Neuron (in vitro differentiated cells): ENCODE results near the gene CITED2.
A peak's percentile ranks its signal among the peaks of the same experiment; 100 is the strongest.
"Not testable (repeated sequence)": the region's sequence is repeated elsewhere in the genome, so short reads cannot be mapped to it uniquely, and the experiment has no call there.

Experiments used
- H2AFZ ChIP-seq: one replicate; pipeline ENCODE4 v1.6.1; 2013; ENCODE audit warnings: low read depth, mild to moderate bottlenecking, inconsistent platforms, low read length, moderate library complexity
- H3K27me3 ChIP-seq: one replicate; pipeline ENCODE4 v1.6.1; 2013; ENCODE audit warnings: low read length; ENCODE audit not compliant: insufficient read depth
- H3K36me3 ChIP-seq: one replicate; pipeline ENCODE4 v1.6.1; 2013; ENCODE audit warnings: low read length; ENCODE audit not compliant: insufficient read depth
- H3K4me1 ChIP-seq: one replicate; pipeline ENCODE4 v1.6.1; 2013; ENCODE audit warnings: low read length; ENCODE audit not compliant: insufficient read depth
- H3K4me3 ChIP-seq: 2 replicates; pipeline ENCODE4 v1.5.1; 2013; ENCODE audit warnings: mild to moderate bottlenecking, low read length, moderate library complexity
- H3K9me3 ChIP-seq: one replicate; pipeline ENCODE4 v1.6.1; 2013; ENCODE audit warnings: low read length

CITED2 gene, protein sequence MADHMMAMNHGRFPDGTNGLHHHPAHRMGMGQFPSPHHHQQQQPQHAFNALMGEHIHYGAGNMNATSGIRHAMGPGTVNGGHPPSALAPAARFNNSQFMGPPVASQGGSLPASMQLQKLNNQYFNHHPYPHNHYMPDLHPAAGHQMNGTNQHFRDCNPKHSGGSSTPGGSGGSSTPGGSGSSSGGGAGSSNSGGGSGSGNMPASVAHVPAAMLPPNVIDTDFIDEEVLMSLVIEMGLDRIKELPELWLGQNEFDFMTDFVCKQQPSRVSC

DNA sequence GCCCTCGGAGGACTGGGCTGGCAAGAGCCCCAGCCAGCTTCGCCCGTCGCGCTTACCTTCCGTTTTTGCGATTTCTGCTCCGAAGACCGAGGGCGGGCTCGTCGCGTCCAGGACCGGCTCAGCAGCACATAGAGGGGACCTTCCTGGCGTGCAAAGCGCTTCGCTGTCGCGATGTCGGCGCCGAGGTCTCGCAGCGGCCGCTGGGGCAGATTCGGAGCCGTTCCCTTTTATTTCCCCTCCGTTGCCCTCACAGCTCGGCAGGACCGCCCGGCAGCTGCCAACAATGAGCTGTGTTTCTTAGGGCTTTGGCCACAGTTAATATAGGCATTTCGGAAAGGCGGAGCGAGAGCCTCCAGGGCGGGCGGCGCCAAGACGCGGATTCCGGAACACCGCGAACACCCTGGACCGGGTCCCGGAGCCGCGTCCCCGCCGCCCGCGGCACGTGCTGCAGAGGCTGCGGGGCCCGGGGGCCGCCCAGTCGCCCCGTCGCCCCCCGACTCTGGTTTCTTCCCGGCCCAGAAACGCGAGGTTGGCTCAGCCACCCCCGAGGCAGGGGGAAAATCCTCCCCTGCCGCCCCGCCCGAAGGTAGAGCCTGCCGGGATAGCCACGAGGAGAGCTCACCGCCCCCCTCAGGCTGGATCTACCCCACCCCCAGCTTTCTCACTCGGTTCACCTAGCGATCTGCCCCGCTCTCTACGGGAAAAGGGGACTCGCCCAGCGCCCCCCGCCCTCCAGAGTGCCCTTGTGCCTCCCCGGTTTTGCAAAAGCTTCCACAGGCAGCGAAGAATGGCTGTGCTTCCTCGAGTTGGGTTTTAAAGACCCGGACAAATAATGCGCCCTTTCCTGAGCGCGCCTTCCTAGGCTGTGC is at the start of gene CITED2:
TSS of gene CITED2 (minus strand) at position 292 of the 869 bp plus-strand sequence. CDS start 704 bp downstream, outside the sequence.
- peak within 1 kb of the TSS; percentile 75 for H3K4me3 ChIP-seq
- H2AFZ ChIP-seq, result peak within 1 kb of the TSS; percentile 100
- no peaks in the 10 kb centered on the region for H3K27me3 ChIP-seq
- H3K36me3 ChIP-seq, result peaks cover 26% of the 10 kb centered on the region
- peaks cover 35% of the 10 kb centered on the region for H3K4me1 ChIP-seq
- H3K9me3 ChIP-seq, result no peaks in the 10 kb centered on the region

DNA sequence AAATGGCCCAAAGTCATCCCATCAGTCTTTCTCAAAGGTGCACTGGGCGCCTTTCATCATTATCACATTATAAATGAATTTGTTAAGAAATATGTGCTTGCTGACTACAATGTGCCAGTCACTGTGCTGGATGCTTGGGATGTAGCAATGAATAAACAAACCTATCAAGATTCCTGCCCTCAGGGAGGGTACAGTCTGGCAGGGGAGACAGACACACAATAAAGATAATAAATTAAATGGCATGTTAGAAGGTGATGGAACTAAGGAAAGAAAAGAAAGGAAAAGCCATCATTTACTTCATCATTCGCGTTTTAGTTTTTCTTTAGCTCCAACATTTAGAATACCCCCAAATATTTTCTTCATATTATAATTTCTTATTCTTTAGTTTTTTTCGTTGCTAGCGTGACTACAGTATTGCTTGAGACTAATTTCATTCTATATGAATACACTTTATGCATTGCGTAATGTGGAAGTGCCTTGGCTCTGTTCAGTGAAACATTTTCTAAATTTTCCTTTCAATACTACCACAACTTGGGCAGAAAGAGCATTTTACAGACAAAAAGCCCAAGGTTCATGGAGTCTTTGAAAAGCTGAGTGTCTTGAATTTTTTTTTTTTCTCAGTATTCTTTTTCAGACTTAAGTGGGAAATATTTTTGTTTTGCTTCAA is 48.7 kb upstream of the CITED2 start:
- Histone ChIP-seq H3K4me3 (no peak overlapping the region), H3K4me1 (peaks cover 3% of the 10 kb centered on the region), H3K27me3 (no peaks in the 10 kb centered on the region), H2AFZ (no peak overlapping the region), H3K9me3 (no peaks in the 10 kb centered on the region), H3K36me3 (no peaks in the 10 kb centered on the region)

DNA sequence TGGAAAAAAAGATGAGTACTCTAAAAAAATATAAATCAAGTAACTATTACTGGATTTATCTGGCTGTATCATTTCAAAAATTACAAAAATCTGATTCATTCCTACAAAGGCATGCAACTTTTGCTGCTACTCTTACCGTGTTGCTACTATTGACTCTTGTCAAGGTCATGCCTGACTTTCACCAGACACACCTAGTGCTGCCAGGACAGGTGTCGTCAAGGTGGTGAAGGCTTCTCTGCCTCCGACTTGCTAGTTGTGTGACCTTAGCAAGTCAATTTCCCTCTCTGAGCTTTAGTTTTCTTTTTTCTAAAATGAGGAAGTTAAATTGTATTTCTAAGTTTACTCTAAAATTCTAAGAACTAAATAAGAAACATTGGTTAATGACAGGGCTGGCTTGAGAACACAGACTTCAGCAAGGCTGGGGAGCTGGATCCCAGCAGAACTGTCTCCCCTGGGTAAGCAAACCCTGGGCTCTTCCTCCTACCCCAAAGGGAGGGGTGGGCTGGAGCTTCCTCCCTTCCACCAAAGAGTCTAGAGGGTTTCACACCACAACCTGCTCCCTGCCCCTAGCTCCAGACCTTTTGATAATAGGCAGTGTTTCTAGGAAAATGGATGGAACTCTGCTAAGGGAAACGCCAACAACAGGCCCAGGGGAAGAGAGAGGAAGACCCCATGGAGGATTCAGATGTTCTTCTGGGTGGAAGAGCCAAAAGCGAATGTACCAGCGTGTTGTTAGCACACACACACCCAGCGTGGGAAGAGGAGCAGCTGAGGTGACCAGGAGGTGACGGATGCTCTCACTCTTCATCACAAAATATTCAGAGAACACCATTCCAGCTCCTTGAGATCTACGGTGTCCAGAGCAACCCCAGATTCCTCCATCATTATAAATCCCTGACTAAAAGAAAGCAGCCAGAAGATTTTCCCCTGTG is 47.9 kb upstream of the CITED2 start:
- H3K4me1 ChIP-seq, result peaks cover 3% of the 10 kb centered on the region
- H3K27me3 ChIP-seq, result no peaks in the 10 kb centered on the region
- no peaks in the 10 kb centered on the region for H3K36me3 ChIP-seq
- H3K9me3 ChIP-seq, result no peaks in the 10 kb centered on the region
- H3K4me3 ChIP-seq, result no peak overlapping the region
- no peak overlapping the region for H2AFZ ChIP-seq

DNA sequence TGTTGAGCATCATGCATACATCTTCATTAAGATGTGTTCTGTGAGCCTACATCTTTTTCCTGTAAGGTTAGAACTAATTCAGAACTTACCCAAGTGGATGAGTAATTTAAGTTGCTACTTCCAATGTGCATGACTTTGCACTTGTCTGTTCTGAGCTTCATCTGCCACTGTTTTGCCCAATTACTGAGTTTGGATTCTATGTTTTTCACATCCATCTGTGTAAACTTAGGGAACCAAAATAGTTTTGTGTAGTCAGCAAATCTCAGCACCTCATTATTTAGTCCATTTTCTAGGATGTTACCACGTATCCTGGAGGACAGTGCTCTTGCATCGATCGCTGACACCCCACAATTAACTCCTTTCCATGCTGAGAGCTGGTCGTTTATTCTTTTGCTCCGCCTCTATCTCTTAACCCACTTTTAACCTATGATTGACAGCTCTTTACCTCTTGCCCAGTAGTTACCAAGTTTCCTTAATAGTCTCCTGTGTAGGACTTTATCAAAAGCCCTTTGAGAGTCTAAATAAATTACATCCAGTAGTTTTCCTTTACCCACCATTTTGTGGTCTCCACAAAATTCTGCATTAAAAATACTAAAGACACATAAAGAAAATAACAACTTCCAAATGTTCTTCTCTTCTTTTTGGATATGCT is 44.2 kb upstream of the CITED2 start:
- no peaks in the 10 kb centered on the region for H3K27me3 ChIP-seq
- H3K9me3 ChIP-seq, result no peaks in the 10 kb centered on the region

DNA sequence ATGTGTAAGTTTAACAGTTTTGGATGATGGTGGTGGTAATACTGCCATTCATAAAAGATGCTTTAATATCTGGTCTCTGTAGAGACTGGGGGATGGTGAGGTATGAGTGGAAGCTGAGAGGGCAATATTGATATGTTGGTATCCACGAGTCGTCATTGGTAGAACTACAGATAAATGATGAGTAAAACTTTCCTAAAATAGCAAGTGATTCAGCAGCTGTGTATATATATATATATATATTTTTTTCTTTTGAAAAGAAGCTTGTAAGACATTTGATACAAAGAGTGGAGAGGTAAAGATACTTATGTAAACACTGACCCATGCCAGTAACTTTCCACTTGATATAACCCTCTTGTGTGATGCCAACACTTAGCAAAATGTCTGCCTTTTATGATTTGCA is 41.7 kb upstream of the CITED2 start:
- no peaks in the 10 kb centered on the region for H3K36me3 ChIP-seq
- H3K9me3 ChIP-seq, result peaks cover 2% of the 10 kb centered on the region
- H3K4me1 ChIP-seq, result no peaks in the 10 kb centered on the region
- H2AFZ ChIP-seq, result no peak overlapping the region
- no peaks in the 10 kb centered on the region for H3K27me3 ChIP-seq
- no peak overlapping the region for H3K4me3 ChIP-seq

More for the DNA sequence above, 44.2 kb upstream of the CITED2 start:
- Histone ChIP-seq H3K36me3 (no peaks in the 10 kb centered on the region), H3K4me1 (peaks cover 3% of the 10 kb centered on the region), H2AFZ (no peak overlapping the region), H3K4me3 (no peak overlapping the region)

DNA sequence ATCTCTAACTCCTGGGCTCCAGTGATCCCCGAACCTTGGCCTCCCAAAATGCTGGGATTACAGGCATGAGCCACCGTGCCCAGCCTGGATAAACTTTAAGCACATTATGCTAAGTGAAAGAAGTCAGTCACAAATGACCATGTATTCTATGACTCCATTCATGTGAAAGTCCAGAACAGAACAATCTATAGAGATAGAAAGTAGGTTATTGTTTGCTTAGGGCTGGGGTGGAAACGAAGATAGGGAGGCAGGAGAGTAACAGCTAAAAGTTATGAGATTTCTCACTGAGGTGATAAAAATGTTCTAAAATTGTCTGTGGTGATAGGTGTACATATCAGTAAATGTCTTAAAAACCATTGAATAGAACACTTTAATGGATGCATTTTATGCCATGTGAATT is 40.9 kb upstream of the CITED2 start:
- Histone ChIP-seq H3K27me3 (no peaks in the 10 kb centered on the region), H3K4me1 (no peaks in the 10 kb centered on the region), H3K9me3 (peaks cover 2% of the 10 kb centered on the region), H3K4me3 (no peak overlapping the region), H2AFZ (no peak overlapping the region), H3K36me3 (no peaks in the 10 kb centered on the region)

DNA sequence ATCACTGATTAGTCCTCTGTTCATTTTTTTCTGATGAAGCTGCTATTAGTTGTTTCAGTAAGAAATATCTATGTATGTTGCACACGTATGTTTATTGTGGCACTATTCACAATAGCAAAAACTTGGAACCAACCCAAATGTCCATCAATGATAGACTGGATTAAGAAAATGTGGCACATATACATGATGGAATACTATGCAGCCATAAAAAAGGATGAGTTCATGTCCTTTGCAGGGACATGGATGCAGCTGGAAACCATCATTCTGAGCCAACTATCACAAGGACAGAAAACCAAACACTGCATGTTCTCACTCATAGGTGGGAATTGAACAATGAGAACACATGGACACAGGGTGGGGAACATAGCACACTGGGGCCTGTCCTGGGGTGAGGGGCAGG is 37.7 kb upstream of the CITED2 start:
- not testable (repeated sequence) for H3K4me1 ChIP-seq, H2AFZ ChIP-seq, H3K36me3 ChIP-seq, H3K4me3 ChIP-seq, H3K27me3 ChIP-seq, H3K9me3 ChIP-seq

DNA sequence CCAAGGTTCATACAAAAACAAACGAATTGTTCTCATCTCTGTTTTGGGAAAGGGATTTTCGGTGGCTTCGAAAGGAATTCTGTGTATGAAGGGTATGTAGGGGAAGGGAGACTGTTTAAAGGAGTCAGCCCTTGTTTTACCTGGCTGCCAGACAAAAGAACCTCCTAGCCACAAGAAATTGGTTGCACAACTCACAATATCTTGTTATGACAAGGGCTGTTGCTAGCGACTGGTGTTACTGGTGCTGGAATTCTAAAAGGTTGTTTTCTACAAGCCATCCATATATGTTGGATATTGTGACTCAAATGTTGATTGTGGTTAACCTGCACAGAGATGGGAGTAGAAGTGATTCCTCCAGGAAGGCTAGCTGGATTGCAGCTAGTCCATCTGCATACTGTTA is 34.6 kb upstream of the CITED2 start:
- H3K4me1 ChIP-seq, result no peaks in the 10 kb centered on the region
- no peak overlapping the region for H2AFZ ChIP-seq
- H3K9me3 ChIP-seq, result peaks cover 2% of the 10 kb centered on the region
- H3K36me3 ChIP-seq, result no peaks in the 10 kb centered on the region
- no peak overlapping the region for H3K4me3 ChIP-seq
- H3K27me3 ChIP-seq, result no peaks in the 10 kb centered on the region

DNA sequence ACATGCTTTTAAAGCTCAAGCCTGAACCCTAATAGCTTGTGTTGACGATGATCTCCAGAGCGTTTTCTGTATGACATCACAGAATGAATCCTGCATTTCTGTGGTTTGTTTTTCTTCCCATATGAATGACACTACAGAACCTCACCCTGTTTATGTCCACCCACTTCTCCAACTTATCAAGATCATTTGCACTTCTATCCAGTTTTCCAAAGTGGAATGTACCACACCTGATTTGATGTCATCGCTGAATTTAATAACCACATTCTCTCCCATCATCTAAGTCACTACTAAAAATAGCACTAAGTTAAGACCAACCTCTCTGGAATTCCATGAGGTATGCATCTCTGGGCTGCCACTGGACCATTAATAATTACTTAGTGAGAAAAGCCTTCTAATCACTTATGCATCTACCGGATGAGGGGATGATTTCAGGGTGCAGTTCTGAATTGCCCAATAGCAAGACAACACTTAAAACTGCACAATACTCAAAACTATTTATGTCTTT is 33.3 kb upstream of the CITED2 start:
- Histone ChIP-seq H3K9me3 (peaks cover 2% of the 10 kb centered on the region), H3K4me1 (no peaks in the 10 kb centered on the region), H3K4me3 (no peak overlapping the region), H2AFZ (no peak overlapping the region), H3K36me3 (no peaks in the 10 kb centered on the region), H3K27me3 (no peaks in the 10 kb centered on the region)

DNA sequence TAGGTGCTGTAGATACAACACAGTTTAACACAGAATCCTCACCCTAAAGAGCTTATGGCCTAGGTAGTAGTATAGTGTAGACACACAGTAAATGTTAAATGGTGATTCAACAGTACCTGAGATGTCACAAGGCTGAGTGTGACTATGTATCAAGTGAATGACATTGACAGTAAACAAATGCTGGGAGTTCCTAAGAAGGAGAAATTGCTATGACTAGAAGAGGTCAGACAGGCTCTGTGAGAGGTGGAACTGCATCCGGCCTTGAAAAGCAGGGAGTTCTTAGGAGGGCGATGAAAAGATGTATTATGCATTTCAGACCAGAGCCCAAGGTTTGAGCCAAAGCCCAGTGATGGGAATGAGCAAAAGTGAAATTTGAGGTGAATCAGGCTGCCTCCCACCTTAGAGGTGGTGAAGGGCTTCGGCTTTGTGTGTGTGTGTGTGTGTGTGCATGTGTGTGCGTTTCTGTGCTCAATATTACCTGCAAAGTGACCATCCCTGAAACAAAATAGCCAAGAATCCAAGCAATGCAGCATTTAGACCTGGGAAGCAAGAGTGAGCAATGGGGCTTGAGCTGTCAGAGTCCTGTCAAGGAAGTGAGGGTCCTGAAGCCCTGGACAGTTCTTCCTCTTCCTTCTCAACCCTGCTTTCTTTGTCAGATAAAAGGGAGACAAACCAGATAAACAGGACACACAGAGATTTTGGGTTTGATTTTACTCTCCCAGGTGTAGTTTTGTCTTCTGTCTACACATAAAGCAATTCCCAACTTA is 32.3 kb upstream of the CITED2 start:
- Histone ChIP-seq H3K4me3 (no peak overlapping the region), H2AFZ (no peak overlapping the region), H3K27me3 (no peaks in the 10 kb centered on the region), H3K36me3 (no peaks in the 10 kb centered on the region), H3K4me1 (no peaks in the 10 kb centered on the region), H3K9me3 (peaks cover 1% of the 10 kb centered on the region)

DNA sequence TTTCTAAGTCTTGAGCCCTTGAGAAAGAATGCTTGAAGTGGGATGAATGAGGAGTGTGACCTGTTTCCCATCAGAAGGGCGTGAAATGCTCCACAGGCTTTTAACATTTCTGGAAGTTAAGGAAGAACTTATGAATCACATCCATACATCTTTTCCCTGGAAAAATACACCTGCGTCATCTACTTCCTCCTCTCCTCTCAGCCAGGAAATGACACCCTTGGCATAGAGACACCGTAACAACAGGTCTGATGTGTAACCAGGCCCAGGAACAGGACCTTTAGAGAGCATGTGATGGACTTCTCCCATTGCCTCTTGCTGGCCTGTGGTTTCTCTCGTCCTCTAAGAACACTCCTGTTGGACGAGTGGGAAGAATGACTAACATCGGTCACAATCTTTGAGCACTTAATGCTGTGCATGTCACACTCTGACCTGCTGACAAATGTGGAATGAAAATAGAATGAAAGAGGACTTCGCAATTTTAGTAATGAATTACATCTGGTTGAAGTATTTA is 28.5 kb upstream of the CITED2 start:
- Histone ChIP-seq H2AFZ (no peak overlapping the region), H3K4me3 (no peak overlapping the region), H3K27me3 (no peaks in the 10 kb centered on the region), H3K4me1 (no peaks in the 10 kb centered on the region), H3K36me3 (no peaks in the 10 kb centered on the region), H3K9me3 (no peaks in the 10 kb centered on the region)
